CD4-positive, alpha-beta T cell treated with Interleukin-6 for 4 hours (primary cell): ENCODE data around the gene MRPS12.
A peak's percentile ranks its signal among the peaks of the same experiment; 100 is the strongest.
"Not testable (repeated sequence)": the region's sequence is repeated elsewhere in the genome, so short reads cannot be mapped to it uniquely, and the experiment has no call there.

Source experiments
- DNase-seq: peaks from one replicate; pipeline ENCODE4 v3.0.0-alpha.2; 2020; ENCODE audit warnings: mixed read lengths

MRPS12 gene

GRCh38 chr19:38941979-38942378 lies 11.2 kb downstream of the MRPS12 start:
- DNase-seq = no peak

- DNase-seq = no peak
Measured at GRCh38 chr19:38942471-38943181, 11.9 kb downstream of the MRPS12 start.

GRCh38 chr19:38944981-38945506 lies 14.3 kb downstream of the MRPS12 start:
- DNase-seq = no peak

- DNase-seq = no peak
Measured at GRCh38 chr19:38945562-38946228, 15.0 kb downstream of the MRPS12 start.

- DNase-seq = no peak
Measured at GRCh38 chr19:38946229-38947010, 15.7 kb downstream of the MRPS12 start.

- DNase-seq = peak; percentile 90
Measured at GRCh38 chr19:38949580-38950367, 19.0 kb downstream of the MRPS12 start.

- no peak for DNase-seq
Measured at GRCh38 chr19:38951187-38951586, 20.4 kb downstream of the MRPS12 start.

- DNase-seq = peak; percentile 29
Measured at GRCh38 chr19:38952395-38953165, 21.8 kb downstream of the MRPS12 start.

GRCh38 chr19:38953677-38954076 lies 22.9 kb downstream of the MRPS12 start:
- no peak for DNase-seq

- no peak for DNase-seq
Measured at GRCh38 chr19:38956264-38956663, 25.5 kb downstream of the MRPS12 start.

GRCh38 chr19:38958301-38958700 lies 27.6 kb downstream of the MRPS12 start:
- no peak for DNase-seq

GRCh38 chr19:38959618-38960017 lies 28.9 kb downstream of the MRPS12 start:
- DNase-seq = no peak

GRCh38 chr19:38964738-38965137 lies 34.0 kb downstream of the MRPS12 start:
- no peak for DNase-seq

- DNase-seq = not testable (repeated sequence)
Measured at GRCh38 chr19:38966149-38966548, 35.4 kb downstream of the MRPS12 start.

- DNase-seq = no peak
Measured at GRCh38 chr19:38970664-38971532, 40.2 kb downstream of the MRPS12 start.

- DNase-seq = no peak
Measured at GRCh38 chr19:38971672-38972071, 40.9 kb downstream of the MRPS12 start.

GRCh38 chr19:38974624-38975213 lies 44.0 kb downstream of the MRPS12 start:
- DNase-seq = no peak

- no peak for DNase-seq
Measured at GRCh38 chr19:38975214-38975860, 44.6 kb downstream of the MRPS12 start, which contains the start of gene FBXO17. FBXO17 (minus strand) TSS chr19:38975742; CDS start chr19:38950319, 25,423 bp downstream.

- DNase-seq = no peak
Measured at GRCh38 chr19:38975861-38976271, 45.1 kb downstream of the MRPS12 start.
